Heart left ventricle (tissue), 16 donors: ENCODE data around the gene CYTH4. TPM values are rescaled to one million over a fixed set of nuclear protein-coding genes. Genes with fewer than 3 reads are reported as not detected.

Experiments used
- ATAC-seq, 4 donors: fragments of 200-7000 bp; cut with Tn5 transposase; one replicate each; pipeline ENCODE4 v1.9.1; 2020 to 2022; ENCODE audit warnings: moderate library complexity in 4 of 4, mild to moderate bottlenecking in 3 of 4, moderate number of reproducible peaks in 1 of 4
- DNase-seq, 5 donors: peaks; one replicate each; pipeline ENCODE4 v3.0.0-alpha.2; 2020
- H3K27ac ChIP-seq, 12 donors: fragments of 200-600 bp; sonication (generic) in 4 of 12; one replicate each; pipeline versions ENCODE4 v1.5.0 to v1.8.0; 2016 to 2022; ENCODE audit warnings: mild to moderate bottlenecking in 2 of 12
- H3K27me3 ChIP-seq, 9 donors: fragments of 200-600 bp; sonication (generic) in 2 of 9; one replicate each; pipeline versions ENCODE4 v1.5.1 to v1.8.0; 2016 to 2022; ENCODE audit warnings: mild to moderate bottlenecking in 3 of 9
- H3K36me3 ChIP-seq, 9 donors: fragments of 200-600 bp; sonication (generic) in 2 of 9; one replicate each; pipeline versions ENCODE4 v1.5.0 to v1.8.0; 2018 to 2022; ENCODE audit warnings: mild to moderate bottlenecking in 2 of 9
- H3K4me1 ChIP-seq, 12 donors: fragments of 200-600 bp; sonication (generic) in 4 of 12; one replicate each; pipeline versions ENCODE4 v1.5.0 to v1.8.0; 2016 to 2022; ENCODE audit warnings: mild to moderate bottlenecking in 3 of 12
- H3K4me3 ChIP-seq, 12 donors: fragments of 200-600 bp; sonication (generic) in 4 of 12; one replicate each; pipeline versions ENCODE4 v1.5.0 to v1.8.0; 2017 to 2022; ENCODE audit warnings: mild to moderate bottlenecking in 9 of 12, moderate library complexity in 4 of 12
- H3K9me3 ChIP-seq, 12 donors: fragments of 200-600 bp; sonication (generic) in 4 of 12; one replicate each; pipeline versions ENCODE4 v1.5.0 to v1.8.0; 2016 to 2022; ENCODE audit warnings: mild to moderate bottlenecking in 1 of 12
- POLR2A ChIP-seq, 2 donors: fragments of 450-650 bp; IDR thresholded peaks; one replicate each; pipeline ENCODE4 v1.6.1; 2017; ENCODE audit warnings: antibody characterized with exemption in 2 of 2, mild to moderate bottlenecking in 2 of 2, moderate library complexity in 2 of 2
- WGBS, 4 donors: extraction: QIAGEN DNeasy Blood & Tissue Kit in 2 of 4; methylation state at CpG; one replicate each; pipeline versions ENCODE4 v1.1.5 to v1.1.7; 2013 to 2018; 5-methylcytosine and 5-hydroxymethylcytosine counted together
- intact Hi-C, 10 donors: fragments of 100-400 bp; cut with DNase I; formaldehyde crosslinking; loops; one replicate each; pipeline versions ENCODE4 v1.11.1 to v1.14.2; 2022
- polyA plus RNA-seq, 2 donors: library from polyadenylated mRNA; stranded (reverse); fragments of 200-250 nt; gene quantifications; one replicate each; pipeline ENCODE4 v1.2.3, GENCODE V29; 2013
- total RNA-seq, 9 donors: library from RNA; depleted of rRNA in 2 of 9; stranded (reverse); fragments of >200 nt in 2 of 9; fragmentation: NEBNext Ultra II Directional in 3 of 9; extraction: Animal tissue kit (Norgen Biotek cat#: 25700) in 3 of 9; gene quantifications; one replicate each; pipeline versions ENCODE4 v1.1.0 to v1.2.4, GENCODE V29; 2016 to 2023
- TF ChIP-seq, protein P1 (sequence below), 12 donors: fragments of 200-600 bp; sonication (generic) in 4 of 12; IDR thresholded peaks; one replicate each; pipeline versions ENCODE4 v1.5.0 to v1.8.0; 2018 to 2022; ENCODE audit warnings: antibody characterized with exemption in 12 of 12, mild to moderate bottlenecking in 5 of 12
- donor health status: ischemic (EF 13 %, LVEDD 7.1; RV severe dilation, severe dysfunction).
- donor health status: healthy with polysubstance abuse.
- donor health status: DM: no; HTN: yes; CAD: no.
- donor health status: DM: no; HTN: no; CAD: no.
- donor health status: ischemic (EF 25% LVEDD 6.9; RV normal size, moderate dysfunction).
- donor health status: ischemic (EF 25% LVEDD 5.7; RV mildly dilated, moderate dysfunction).
- donor health status: healthy.
- donor health status: DM: yes; HTN: yes; CAD: no.
- donor health status: ischemic (EF 35%, LVEDD 5.7; RV mildly dilated, moderate dysfunction).
- donor health status: nonischemic (EF 11% LVEDD 7.7; RV severe dilation, severe dysfunction).
- donor health status: DM: yes; HTN: yes; CAD: no.
- donor health status: PGD.
- donor health status: ischemic (EF 29% LVEDD 5.4; RV normal size, mild dysfunction).
- donor health status: nonischemic (EF 23%, LVEDD 6.1; RV moderate dilation, normal function).

CYTH4 gene
- total and polyA plus RNA-seq, 11 donors = 2.4 to 57.8 (median 4.3) TPM

DNA sequence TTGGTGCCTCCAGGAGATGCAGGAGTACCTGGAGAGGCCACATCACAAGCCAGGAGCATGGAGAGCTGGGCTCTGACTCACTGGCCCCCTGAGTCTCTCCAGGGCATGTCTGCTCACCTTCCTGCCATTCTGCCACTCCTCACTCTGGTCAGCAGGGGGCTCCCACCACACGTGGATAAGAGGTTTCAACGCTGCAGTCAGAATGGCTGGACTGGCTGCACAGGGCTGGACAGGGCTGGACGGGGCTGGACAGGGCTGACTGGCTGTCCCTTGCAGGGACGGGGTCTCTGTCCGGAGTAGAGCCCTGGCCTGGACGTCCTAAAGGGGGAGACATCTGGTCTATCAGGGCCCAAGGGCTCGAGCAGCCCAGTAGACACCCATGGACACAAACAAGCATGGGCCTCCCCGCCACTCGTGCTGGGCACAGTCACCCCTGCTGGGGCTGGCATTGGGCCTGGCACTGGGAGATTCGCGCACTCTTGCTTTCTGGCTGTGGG is 34.6 kb downstream of the CYTH4 start:
- ATAC-seq (peak; percentile 59 to 89 (median 84)), DNase-seq (peak; percentile 72 to 87 (median 76))
- Histone ChIP-seq H3K4me3 (no peak overlapping the region), H3K36me3 (peaks cover 0 to 25% (median 0%) of the 10 kb centered on the region in 9 donors), H3K4me1 (peaks cover 0 to 34% (median 1%) of the 10 kb centered on the region in 12 donors), H3K27ac (no peak overlapping the region), H3K27me3 (peaks cover 0 to 29% (median 5%) of the 10 kb centered on the region in 9 donors), H3K9me3 (no peaks in the 10 kb centered on the region)
- TF ChIP-seq, protein P1, sequence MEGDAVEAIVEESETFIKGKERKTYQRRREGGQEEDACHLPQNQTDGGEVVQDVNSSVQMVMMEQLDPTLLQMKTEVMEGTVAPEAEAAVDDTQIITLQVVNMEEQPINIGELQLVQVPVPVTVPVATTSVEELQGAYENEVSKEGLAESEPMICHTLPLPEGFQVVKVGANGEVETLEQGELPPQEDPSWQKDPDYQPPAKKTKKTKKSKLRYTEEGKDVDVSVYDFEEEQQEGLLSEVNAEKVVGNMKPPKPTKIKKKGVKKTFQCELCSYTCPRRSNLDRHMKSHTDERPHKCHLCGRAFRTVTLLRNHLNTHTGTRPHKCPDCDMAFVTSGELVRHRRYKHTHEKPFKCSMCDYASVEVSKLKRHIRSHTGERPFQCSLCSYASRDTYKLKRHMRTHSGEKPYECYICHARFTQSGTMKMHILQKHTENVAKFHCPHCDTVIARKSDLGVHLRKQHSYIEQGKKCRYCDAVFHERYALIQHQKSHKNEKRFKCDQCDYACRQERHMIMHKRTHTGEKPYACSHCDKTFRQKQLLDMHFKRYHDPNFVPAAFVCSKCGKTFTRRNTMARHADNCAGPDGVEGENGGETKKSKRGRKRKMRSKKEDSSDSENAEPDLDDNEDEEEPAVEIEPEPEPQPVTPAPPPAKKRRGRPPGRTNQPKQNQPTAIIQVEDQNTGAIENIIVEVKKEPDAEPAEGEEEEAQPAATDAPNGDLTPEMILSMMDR (IDR thresholded peaks at IDR 0.05) = peak; percentile 65 to 84 (median 80)
- TF ChIP-seq POLR2A (IDR thresholded peaks at IDR 0.05) = no peak
- intact Hi-C loops = loop anchor here (1.0 to 10.0 kb wide), 13 partner anchors 108 to 278 kb away; partner anchors contain the start of gene ELFN2 (in 4 of the 10)
- 32 to 48% (median 37%) methylated on average over 5 to 11 of the region's 11 CpGs for WGBS, 4 donors

DNA sequence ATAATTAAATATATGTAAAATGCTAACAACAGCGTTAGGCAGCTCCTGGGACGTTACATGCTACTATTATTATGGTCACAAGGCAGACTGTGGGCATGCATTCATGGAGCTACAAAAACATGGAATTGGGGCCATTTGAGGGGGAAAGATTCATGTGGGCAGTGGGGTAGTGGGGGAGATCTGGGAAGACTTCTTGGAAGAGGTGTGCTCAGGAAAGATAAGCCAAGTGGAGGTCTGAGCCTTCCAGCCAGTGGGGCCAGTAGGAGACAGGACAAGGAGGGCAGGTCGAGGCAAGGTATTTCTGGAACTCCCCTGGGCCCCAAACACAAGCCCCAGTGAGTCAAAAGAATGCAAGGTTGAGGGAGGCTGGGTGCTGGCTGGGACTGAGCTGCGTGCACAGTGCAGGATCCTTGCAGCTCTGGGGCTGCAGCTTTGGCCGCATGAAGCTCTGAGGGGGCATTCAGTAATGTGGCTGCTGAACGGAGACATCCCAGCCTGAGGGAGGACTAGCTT is 35.4 kb downstream of the CYTH4 start:
- no peak for ATAC-seq
- Histone ChIP-seq H3K4me1 (peaks cover 0 to 26% (median 1%) of the 10 kb centered on the region in 12 donors), H3K4me3 (no peak overlapping the region), H3K27me3 (peaks cover 0 to 34% (median 8%) of the 10 kb centered on the region in 9 donors), H3K9me3 (no peaks in the 10 kb centered on the region), H3K36me3 (peaks cover 0 to 17% (median 0%) of the 10 kb centered on the region in 9 donors), H3K27ac (no peak overlapping the region)
- no peak for DNase-seq
- 60 to 76% (median 72%) methylated on average over 6 of the region's 6 CpGs for WGBS, 4 donors
- intact Hi-C loops = loop anchor here (1.0 to 10.0 kb wide), 13 partner anchors 107 to 277 kb away; partner anchors contain the start of gene ELFN2 (in 4 of the 10)
- TF ChIP-seq, protein P1 (IDR thresholded peaks at IDR 0.05) = no peak
- no peak for TF ChIP-seq POLR2A (IDR thresholded peaks at IDR 0.05)

DNA sequence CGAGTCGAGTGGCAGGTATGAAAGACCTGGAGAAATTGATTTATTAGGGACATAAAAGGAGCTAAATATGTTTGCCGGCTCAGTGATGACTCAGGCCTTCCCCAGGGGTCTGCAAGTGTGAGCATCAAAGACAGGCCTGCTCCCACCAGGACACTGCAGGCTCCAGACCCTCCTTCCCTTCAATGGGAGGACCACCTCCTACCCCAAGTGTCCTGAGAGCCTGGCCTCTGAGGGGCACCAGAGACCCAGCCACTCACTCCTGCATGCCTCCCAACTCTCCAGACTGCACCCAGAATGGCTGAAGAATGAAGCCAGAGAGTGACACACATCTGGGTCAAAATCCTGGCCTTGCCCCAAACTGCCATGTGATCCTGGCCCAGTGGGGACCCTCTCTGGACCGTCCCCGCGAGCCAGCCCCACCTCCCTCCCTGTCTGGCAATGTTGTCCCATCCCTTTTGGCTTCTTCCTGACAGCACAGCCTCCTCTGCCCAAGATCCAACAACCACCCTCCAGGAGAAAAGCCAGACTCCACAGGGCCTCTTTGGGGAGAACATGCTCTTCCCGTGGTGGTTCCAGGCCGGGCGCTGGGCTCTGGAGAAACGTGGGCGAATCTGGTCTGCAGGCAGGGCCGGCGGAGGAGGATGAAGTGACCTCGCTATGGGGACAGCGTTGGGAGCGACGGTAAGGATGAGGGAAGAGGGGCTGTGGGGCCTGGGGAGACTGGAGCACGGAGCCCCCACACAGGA is 36.2 kb downstream of the CYTH4 start:
- Histone ChIP-seq H3K36me3 (peaks cover 0 to 9% (median 0%) of the 10 kb centered on the region in 9 donors), H3K4me3 (no peak overlapping the region), H3K9me3 (no peaks in the 10 kb centered on the region), H3K27me3 (peaks cover under 1 to 42% (median 15%) of the 10 kb centered on the region in 9 donors), H3K27ac (no peak overlapping the region), H3K4me1 (peaks cover 0 to 18% (median 1%) of the 10 kb centered on the region in 12 donors)
- WGBS, 4 donors = 59 to 64% (median 61%) methylated on average over 18 of the region's 18 CpGs
- DNase-seq = peak in 1 of 5 donors; percentile 63
- TF ChIP-seq, protein P1 (IDR thresholded peaks at IDR 0.05) = no peak
- TF ChIP-seq POLR2A (IDR thresholded peaks at IDR 0.05) = no peak
- intact Hi-C loops = loop anchor here in 6 of 10 donors (5.0 to 10.0 kb wide), 7 partner anchors 106 to 276 kb away; partner anchors contain the start of gene ELFN2 (in 4 of the 6)
- no peak for ATAC-seq

DNA sequence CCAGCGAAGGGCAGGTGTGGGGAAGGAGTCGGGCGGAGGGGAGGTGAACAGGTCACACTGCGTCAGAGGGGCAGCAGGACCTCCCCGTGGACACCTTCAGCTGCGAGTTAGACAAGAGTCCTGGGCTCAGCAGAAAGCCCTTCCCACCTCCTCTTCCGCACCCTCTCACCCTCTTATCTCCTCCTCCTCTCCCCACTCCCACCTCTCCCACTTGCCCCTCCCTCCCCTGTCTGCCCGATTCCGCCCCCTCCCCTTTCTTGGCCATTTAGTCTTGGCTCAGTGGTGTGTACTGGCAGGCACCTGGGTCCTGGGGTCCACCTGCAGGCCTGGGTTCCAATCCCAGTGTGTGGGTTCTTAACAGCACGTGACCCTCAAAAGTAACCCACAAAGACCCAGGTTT is 37.2 kb downstream of the CYTH4 start:
- ATAC-seq = no peak
- WGBS, 4 donors = 43 to 56% (median 53%) methylated on average over 10 of the region's 10 CpGs
- peaks cover 0 to 12% (median under 1%) of the 10 kb centered on the region in 12 donors for H3K4me1 ChIP-seq
- no peak overlapping the region for H3K4me3 ChIP-seq
- H3K9me3 ChIP-seq = no peaks in the 10 kb centered on the region
- no peaks in the 10 kb centered on the region for H3K36me3 ChIP-seq
- intact Hi-C loops = loop anchor here in 6 of 10 donors (5.0 to 10.0 kb wide), 7 partner anchors 105 to 275 kb away; partner anchors contain the start of gene ELFN2 (in 4 of the 6)
- DNase-seq = no peak
- TF ChIP-seq POLR2A (IDR thresholded peaks at IDR 0.05) = no peak
- TF ChIP-seq, protein P1 (IDR thresholded peaks at IDR 0.05) = no peak
- no peak overlapping the region for H3K27ac ChIP-seq
- peaks cover 8 to 52% (median 24%) of the 10 kb centered on the region in 9 donors for H3K27me3 ChIP-seq
